OCI-LY3 (cell line): ENCODE results near the gene ABCF1.

ENCODE experiments used
- H2AFZ ChIP-seq: fragments of 200-600, 300-600 bp; shearing (Covaris generic); 2 replicates; pipeline ENCODE4 v1.6.0; 2014; ENCODE audit warnings: antibody characterized with exemption, low read depth, low read length
- H3K27ac ChIP-seq: fragments of 200-600, 300-600 bp; sonication (generic); 2 replicates; pipeline ENCODE4 v1.5.1; 2014; ENCODE audit warnings: mild to moderate bottlenecking, low read length, moderate library complexity, mixed read lengths
- H3K27me3 ChIP-seq: fragments of 200-600, 300-600 bp; sonication (generic); 2 replicates; pipeline ENCODE4 v1.6.1; 2014; ENCODE audit warnings: low read depth, low read length, mixed read lengths
- H3K36me3 ChIP-seq: fragments of 200-600, 300-600 bp; sonication (generic); replicated peaks from 2 replicates; pipeline ENCODE3; 2014; ENCODE audit warnings: low read depth, low read length, mixed read lengths
- H3K4me1 ChIP-seq: fragments of 300-600, 200-600 bp; sonication (generic); 2 replicates; pipeline ENCODE4 v1.6.1; 2014; ENCODE audit warnings: low read length, mixed read lengths
- H3K4me2 ChIP-seq: fragments of 200-600, 300-600 bp; sonication (generic); 2 replicates; pipeline ENCODE4 v1.6.1; 2014; ENCODE audit warnings: low read length, mixed read lengths
- H3K4me3 ChIP-seq: fragments of 300-600, 200-600 bp; sonication (generic); 2 replicates; pipeline ENCODE4 v1.5.1; 2014; ENCODE audit warnings: antibody characterized with exemption, mild to moderate bottlenecking, low read length, moderate library complexity
- H3K79me2 ChIP-seq: fragments of 300-600, 200-600 bp; shearing (Covaris generic); 2 replicates; pipeline ENCODE4 v1.6.1; 2014; ENCODE audit warnings: mild to moderate bottlenecking, low read length, mixed read lengths
- H3K9ac ChIP-seq: fragments of 300-600, 200-600 bp; shearing (Covaris generic); 2 replicates; pipeline ENCODE4 v1.6.0; 2014; ENCODE audit warnings: mild to moderate bottlenecking, low read length, moderate library complexity
- H3K9me3 ChIP-seq: fragments of 200-600, 300-600 bp; shearing (Covaris generic); 2 replicates; pipeline ENCODE4 v1.6.1; 2014; ENCODE audit warnings: low read length, mixed read lengths; ENCODE audit not compliant: insufficient read depth
- H4K20me1 ChIP-seq: fragments of 200-600, 300-600 bp; sonication (generic); 2 replicates; pipeline ENCODE4 v1.6.1; 2016; ENCODE audit warnings: low read length, mixed read lengths; ENCODE audit not compliant: insufficient read depth
- EZH2phosphoT487 ChIP-seq: fragments of 200-600 bp; shearing (Covaris generic); IDR thresholded peaks from 2 replicates; pipeline ENCODE4 v1.6.1; 2018; ENCODE audit warnings: antibody characterized with exemption, mixed run types, low read depth
- TF ChIP-seq, protein P1 (sequence below): fragments of 200-600, 300-600 bp; sonication (generic); IDR thresholded peaks from 2 replicates; pipeline ENCODE4 v1.5.1; 2014; ENCODE audit warnings: antibody characterized with exemption, low read length, low read depth

The ABCF1 gene

DNA sequence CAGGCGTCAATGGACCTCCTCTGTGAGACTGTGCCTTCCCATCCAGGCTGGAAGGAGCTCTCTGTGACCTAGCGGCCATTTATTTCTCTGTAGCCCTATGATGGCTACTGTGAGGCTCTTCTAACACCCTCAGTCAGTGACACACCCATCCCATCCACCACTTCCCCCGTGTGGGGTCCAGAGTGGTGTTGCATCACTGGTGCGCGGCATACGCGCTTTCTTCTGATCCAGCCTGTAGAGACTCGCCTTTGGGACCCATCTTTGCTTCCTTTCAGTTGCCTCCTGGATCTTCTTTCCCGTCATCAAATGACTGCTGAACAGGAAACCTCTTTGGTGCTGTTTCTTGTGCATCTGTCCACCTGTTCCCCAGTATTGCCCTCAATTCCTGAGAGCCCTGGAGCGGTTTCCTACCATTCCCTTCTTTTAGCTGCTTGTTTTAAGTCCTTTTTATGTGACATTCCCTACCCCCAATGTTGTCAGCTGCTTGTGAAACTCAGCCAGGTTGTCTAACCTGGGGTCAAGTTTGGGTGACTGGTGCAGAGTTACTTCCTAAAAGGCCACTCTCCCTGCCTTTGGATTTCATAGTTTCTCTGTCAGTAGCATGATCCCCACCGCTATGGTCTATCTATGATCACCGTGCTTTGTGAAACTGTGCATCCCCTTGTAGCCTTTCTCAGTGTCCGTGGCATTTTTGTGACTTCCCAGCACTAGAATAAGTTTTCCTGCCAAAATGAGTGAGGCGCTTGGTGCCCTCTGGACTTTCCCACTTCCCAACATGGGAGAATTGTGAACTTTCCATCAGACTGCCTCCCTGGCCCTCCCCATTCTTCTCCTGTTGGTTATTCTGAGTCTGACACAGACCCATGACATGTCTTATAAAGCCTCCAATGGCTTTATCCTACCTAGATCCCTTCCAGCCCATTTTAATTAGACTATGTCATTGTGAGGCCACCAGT, 8.5 kb upstream of the ABCF1 start:
- Histone ChIP-seq H3K9ac (no peak overlapping the region), H3K36me3 (peaks cover 7% of the 10 kb centered on the region), H3K4me1 (peaks cover 8% of the 10 kb centered on the region)

DNA sequence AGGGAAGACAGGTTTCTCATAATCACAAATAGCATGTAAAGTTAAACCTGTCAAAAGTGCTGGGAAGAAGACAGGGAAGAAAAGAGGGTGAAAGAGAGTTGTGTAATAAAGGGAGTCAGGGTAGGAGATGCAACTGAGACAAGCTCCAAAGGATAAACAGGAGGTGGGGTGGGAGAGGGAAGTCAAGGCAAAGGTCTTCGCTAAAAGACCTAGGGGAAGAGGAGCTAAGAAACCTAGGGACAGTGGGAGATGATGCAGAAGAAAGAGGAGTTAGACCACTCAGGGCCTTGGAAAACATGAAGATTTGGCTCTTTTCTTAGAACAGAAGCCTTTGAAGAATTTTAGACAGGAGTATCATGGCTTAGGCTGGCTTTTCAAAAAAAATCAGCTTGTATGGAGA, 7.1 kb upstream of the ABCF1 start:
- H3K36me3 ChIP-seq = peaks cover 4% of the 10 kb centered on the region
- no peaks in the 10 kb centered on the region for H3K4me1 ChIP-seq
- H3K27ac ChIP-seq = no peak overlapping the region
- no peak overlapping the region for H3K4me2 ChIP-seq
- peaks cover 6% of the 10 kb centered on the region for H3K79me2 ChIP-seq
- no peaks in the 10 kb centered on the region for H4K20me1 ChIP-seq
- H3K4me3 ChIP-seq = no peak overlapping the region
- no peak overlapping the region for H3K9ac ChIP-seq
- H2AFZ ChIP-seq = no peak overlapping the region
- TF ChIP-seq, protein P1, sequence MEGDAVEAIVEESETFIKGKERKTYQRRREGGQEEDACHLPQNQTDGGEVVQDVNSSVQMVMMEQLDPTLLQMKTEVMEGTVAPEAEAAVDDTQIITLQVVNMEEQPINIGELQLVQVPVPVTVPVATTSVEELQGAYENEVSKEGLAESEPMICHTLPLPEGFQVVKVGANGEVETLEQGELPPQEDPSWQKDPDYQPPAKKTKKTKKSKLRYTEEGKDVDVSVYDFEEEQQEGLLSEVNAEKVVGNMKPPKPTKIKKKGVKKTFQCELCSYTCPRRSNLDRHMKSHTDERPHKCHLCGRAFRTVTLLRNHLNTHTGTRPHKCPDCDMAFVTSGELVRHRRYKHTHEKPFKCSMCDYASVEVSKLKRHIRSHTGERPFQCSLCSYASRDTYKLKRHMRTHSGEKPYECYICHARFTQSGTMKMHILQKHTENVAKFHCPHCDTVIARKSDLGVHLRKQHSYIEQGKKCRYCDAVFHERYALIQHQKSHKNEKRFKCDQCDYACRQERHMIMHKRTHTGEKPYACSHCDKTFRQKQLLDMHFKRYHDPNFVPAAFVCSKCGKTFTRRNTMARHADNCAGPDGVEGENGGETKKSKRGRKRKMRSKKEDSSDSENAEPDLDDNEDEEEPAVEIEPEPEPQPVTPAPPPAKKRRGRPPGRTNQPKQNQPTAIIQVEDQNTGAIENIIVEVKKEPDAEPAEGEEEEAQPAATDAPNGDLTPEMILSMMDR = no peak
- no peak for TF ChIP-seq EZH2phosphoT487
- H3K9me3 ChIP-seq = no peaks in the 10 kb centered on the region
- no peaks in the 10 kb centered on the region for H3K27me3 ChIP-seq

More for the DNA sequence above, 8.5 kb upstream of the ABCF1 start:
- Histone ChIP-seq H3K9me3 (no peaks in the 10 kb centered on the region), H3K79me2 (peaks cover 19% of the 10 kb centered on the region), H3K4me2 (no peak overlapping the region), H3K4me3 (no peak overlapping the region), H3K27ac (no peak overlapping the region), H2AFZ (no peak overlapping the region), H4K20me1 (peaks cover 4% of the 10 kb centered on the region), H3K27me3 (no peaks in the 10 kb centered on the region)
- TF ChIP-seq EZH2phosphoT487 = no peak
- TF ChIP-seq, protein P1 = no peak

- no peak overlapping the region for H2AFZ ChIP-seq
- no peaks in the 10 kb centered on the region for H3K79me2 ChIP-seq
- no peaks in the 10 kb centered on the region for H4K20me1 ChIP-seq
- TF ChIP-seq, protein P1 = no peak
- no peak for TF ChIP-seq EZH2phosphoT487
- H3K4me3 ChIP-seq = no peak overlapping the region
- no peak overlapping the region for H3K27ac ChIP-seq
- no peaks in the 10 kb centered on the region for H3K9me3 ChIP-seq
- H3K36me3 ChIP-seq = peaks cover 4% of the 10 kb centered on the region
- H3K9ac ChIP-seq = no peak overlapping the region
- H3K27me3 ChIP-seq = no peaks in the 10 kb centered on the region
- peaks cover 5% of the 10 kb centered on the region; the same call in 1 of the 2 replicates for H3K4me1 ChIP-seq
- H3K4me2 ChIP-seq = no peak overlapping the region
These were observed 5.5 kb upstream of the ABCF1 start for GRCh38 chr6:30565772-30566171.

GRCh38 chr6:30568245-30568644, 3.0 kb upstream of the ABCF1 start:
- Histone ChIP-seq H3K9me3 (no peaks in the 10 kb centered on the region), H4K20me1 (peaks cover 17% of the 10 kb centered on the region), H3K27me3 (no peaks in the 10 kb centered on the region), H3K9ac (no peak overlapping the region), H3K36me3 (no peaks in the 10 kb centered on the region), H3K27ac (no peak overlapping the region), H3K79me2 (peaks cover 19% of the 10 kb centered on the region), H2AFZ (no peak overlapping the region), H3K4me1 (peaks cover 18% of the 10 kb centered on the region), H3K4me2 (no peak overlapping the region), H3K4me3 (no peak overlapping the region)
- TF ChIP-seq EZH2phosphoT487 = no peak
